ENCODE results near the gene TEAD2. TPM values are rescaled to one million over a fixed set of nuclear protein-coding genes. Genes with fewer than 3 reads are reported as not detected.
A peak's percentile ranks its signal among the peaks of the same experiment; 100 is the strongest.

TEAD2 gene
- total RNA-seq, 1 donor from 2014 or later: 58.2 TPM

DNA sequence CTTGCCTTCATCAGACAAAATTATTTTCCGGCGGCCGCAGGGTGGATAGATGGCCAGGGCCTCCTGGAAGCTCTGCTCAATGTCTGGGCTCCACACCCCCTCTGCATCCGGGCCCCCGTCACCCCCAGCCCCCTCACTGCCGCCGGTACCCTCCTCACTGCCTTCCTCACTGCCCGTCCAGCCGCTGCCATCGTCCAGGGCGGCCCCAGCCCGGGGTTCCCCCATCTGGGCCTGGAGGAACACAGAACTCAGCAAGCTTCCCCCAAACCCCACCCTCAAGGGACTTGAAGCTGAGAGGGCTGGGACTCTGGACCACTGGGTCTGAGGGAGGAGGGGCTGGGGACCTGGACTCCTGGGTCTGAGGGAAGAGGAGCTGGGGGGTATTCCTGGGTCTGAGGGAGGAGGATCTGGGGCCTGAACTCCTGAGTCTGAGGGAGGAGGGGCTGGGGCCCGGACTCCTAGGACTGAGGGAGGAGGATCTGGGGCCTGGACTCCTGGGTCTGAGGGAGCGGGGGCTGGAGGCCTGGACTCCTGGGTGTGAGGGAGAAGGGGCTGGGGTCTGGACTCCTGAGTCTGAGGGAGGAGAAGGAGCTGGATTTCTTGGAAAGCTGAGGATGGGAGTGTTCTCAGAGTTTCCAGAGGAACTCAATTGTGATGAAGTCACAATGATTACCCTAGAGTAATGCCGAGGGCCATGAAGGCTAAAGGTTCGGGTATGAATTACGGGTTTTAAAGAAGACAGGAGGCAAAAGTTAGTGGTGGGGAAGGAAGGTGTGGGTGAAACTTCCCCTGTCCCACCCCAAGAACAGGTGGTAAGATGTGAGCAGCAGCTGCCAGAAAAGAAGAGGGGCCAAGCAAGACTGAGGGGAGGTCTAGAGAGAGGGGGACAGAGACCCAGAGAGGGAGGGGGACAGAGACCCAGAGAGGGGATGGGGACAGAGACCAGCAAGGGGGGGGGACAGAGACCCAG lies 2.1 kb downstream of the TEAD2 start:
- TF ChIP-seq EZH2 (IDR thresholded peaks at IDR 0.05; ENCODE audit: insufficient read depth, low read length): no peak
- TF ChIP-seq, protein P1, sequence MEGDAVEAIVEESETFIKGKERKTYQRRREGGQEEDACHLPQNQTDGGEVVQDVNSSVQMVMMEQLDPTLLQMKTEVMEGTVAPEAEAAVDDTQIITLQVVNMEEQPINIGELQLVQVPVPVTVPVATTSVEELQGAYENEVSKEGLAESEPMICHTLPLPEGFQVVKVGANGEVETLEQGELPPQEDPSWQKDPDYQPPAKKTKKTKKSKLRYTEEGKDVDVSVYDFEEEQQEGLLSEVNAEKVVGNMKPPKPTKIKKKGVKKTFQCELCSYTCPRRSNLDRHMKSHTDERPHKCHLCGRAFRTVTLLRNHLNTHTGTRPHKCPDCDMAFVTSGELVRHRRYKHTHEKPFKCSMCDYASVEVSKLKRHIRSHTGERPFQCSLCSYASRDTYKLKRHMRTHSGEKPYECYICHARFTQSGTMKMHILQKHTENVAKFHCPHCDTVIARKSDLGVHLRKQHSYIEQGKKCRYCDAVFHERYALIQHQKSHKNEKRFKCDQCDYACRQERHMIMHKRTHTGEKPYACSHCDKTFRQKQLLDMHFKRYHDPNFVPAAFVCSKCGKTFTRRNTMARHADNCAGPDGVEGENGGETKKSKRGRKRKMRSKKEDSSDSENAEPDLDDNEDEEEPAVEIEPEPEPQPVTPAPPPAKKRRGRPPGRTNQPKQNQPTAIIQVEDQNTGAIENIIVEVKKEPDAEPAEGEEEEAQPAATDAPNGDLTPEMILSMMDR (IDR thresholded peaks at IDR 0.05; ENCODE audit: insufficient read depth, low read depth, low read length): no peak
- Mint-ChIP-seq H3K4me1 (ENCODE audit: low read depth, unreplicated experiment) (peaks cover 14% of the 10 kb centered on the region), H3K36me3 (ENCODE audit: low read depth, unreplicated experiment) (peaks cover 14% of the 10 kb centered on the region), H3K27ac (ENCODE audit: unreplicated experiment) (peak overlapping the region; percentile 87), H3K4me3 (ENCODE audit: unreplicated experiment) (no peak overlapping the region), H3K9me3 (ENCODE audit: unreplicated experiment) (no peaks in the 10 kb centered on the region), H3K27me3 (ENCODE audit: low read depth, unreplicated experiment) (peaks cover under 1% of the 10 kb centered on the region)
- Histone ChIP-seq H4K20me1 (ENCODE audit: insufficient read depth, low read length) (peaks cover 24% of the 10 kb centered on the region), H3K79me2 (ENCODE audit: insufficient read depth, low read length) (peaks cover 55% of the 10 kb centered on the region), H3K36me3 (ENCODE audit: insufficient read depth, low read length) (peaks cover 8% of the 10 kb centered on the region), H3K4me3 (ENCODE audit: insufficient read depth, low read depth, low read length) (no peak overlapping the region), H3K4me1 (ENCODE audit: insufficient read depth, low read length) (peaks cover 21% of the 10 kb centered on the region), H3K27me3 (ENCODE audit: insufficient read depth, low read length) (no peaks in the 10 kb centered on the region), H3K9ac (ENCODE audit: low read length) (peak overlapping the region; percentile 98), H3K9me3 (ENCODE audit: insufficient read depth, low read depth, low read length) (no peaks in the 10 kb centered on the region), H3K4me2 (ENCODE audit: low read length) (peak overlapping the region; percentile 93), H2AFZ (ENCODE audit: low read depth, low read length) (no peak overlapping the region), H3K27ac (ENCODE audit: low read depth, low read length) (no peak overlapping the region)
- no peak for FAIRE-seq
- DNase-seq (ENCODE audit: low read depth): no peak

DNA sequence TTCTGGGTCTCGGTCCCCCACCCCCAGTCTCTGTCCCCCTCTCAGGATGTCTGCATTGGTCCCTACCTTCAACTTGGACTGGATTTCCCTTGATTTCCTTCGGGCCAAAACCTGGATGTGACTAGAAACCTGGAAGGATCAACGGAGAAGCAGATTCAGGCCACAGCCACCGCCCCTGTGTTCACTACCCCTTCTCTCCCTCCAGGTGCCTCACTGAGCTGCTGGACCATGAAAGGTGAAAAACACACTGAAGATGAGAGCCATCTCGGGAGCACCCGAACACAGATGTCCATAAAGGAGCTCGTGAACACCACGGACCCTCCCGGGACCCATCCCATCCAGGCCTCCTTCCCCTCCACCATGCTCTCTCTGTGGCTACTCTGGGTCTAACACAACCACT lies 5.0 kb downstream of the TEAD2 start:
- Histone ChIP-seq H3K36me3 (ENCODE audit: insufficient read depth, low read length) (peaks cover 17% of the 10 kb centered on the region), H3K4me1 (ENCODE audit: insufficient read depth, low read length) (peaks cover 13% of the 10 kb centered on the region), H3K4me3 (ENCODE audit: insufficient read depth, low read depth, low read length) (no peak overlapping the region), H2AFZ (ENCODE audit: low read depth, low read length) (no peak overlapping the region), H3K27me3 (ENCODE audit: insufficient read depth, low read length) (no peaks in the 10 kb centered on the region), H3K79me2 (ENCODE audit: insufficient read depth, low read length) (peaks cover 51% of the 10 kb centered on the region), H3K9me3 (ENCODE audit: insufficient read depth, low read depth, low read length) (no peaks in the 10 kb centered on the region), H3K4me2 (ENCODE audit: low read length) (no peak overlapping the region), H3K9ac (ENCODE audit: low read length) (no peak overlapping the region), H3K27ac (ENCODE audit: low read depth, low read length) (no peak overlapping the region), H4K20me1 (ENCODE audit: insufficient read depth, low read length) (peaks cover 42% of the 10 kb centered on the region)
- Mint-ChIP-seq H3K9me3 (ENCODE audit: unreplicated experiment) (no peaks in the 10 kb centered on the region), H3K27ac (ENCODE audit: unreplicated experiment) (no peak overlapping the region), H3K27me3 (ENCODE audit: low read depth, unreplicated experiment) (no peaks in the 10 kb centered on the region), H3K36me3 (ENCODE audit: low read depth, unreplicated experiment) (peaks cover 20% of the 10 kb centered on the region), H3K4me1 (ENCODE audit: low read depth, unreplicated experiment) (peaks cover 14% of the 10 kb centered on the region), H3K4me3 (ENCODE audit: unreplicated experiment) (peak overlapping the region; percentile 16)
- TF ChIP-seq, protein P1 (IDR thresholded peaks at IDR 0.05; ENCODE audit: insufficient read depth, low read depth, low read length): no peak
- no peak for TF ChIP-seq EZH2 (IDR thresholded peaks at IDR 0.05; ENCODE audit: insufficient read depth, low read length)
- DNase-seq (ENCODE audit: low read depth) (no peak), FAIRE-seq (no peak)

DNA sequence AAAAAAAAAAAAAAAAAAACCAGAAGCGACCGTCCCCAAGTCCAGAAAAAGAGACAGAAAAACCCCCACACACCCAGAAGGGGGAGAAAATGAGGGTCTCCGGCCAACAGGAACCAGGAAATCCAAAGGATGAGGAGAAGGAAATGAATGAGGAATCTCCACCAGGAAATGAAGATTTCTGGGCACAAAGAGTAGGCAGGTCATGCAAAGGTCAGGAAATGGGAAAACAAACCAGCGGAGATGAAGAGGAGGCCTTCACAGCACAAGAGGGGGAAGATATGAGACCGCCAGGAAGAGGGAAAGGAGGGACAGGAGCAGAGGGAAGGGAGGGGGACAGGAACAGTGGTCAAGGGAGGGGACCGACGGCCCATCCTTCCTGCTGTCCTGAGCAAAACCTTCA lies 5.8 kb downstream of the TEAD2 start:
- Mint-ChIP-seq H3K4me3 (ENCODE audit: unreplicated experiment) (no peak overlapping the region), H3K9me3 (ENCODE audit: unreplicated experiment) (no peaks in the 10 kb centered on the region), H3K27ac (ENCODE audit: unreplicated experiment) (no peak overlapping the region), H3K4me1 (ENCODE audit: low read depth, unreplicated experiment) (peaks cover 14% of the 10 kb centered on the region), H3K27me3 (ENCODE audit: low read depth, unreplicated experiment) (no peaks in the 10 kb centered on the region), H3K36me3 (ENCODE audit: low read depth, unreplicated experiment) (peaks cover 25% of the 10 kb centered on the region)
- Histone ChIP-seq H3K4me3 (ENCODE audit: insufficient read depth, low read depth, low read length) (no peak overlapping the region), H3K79me2 (ENCODE audit: insufficient read depth, low read length) (peaks cover 43% of the 10 kb centered on the region), H3K27ac (ENCODE audit: low read depth, low read length) (no peak overlapping the region), H3K9ac (ENCODE audit: low read length) (no peak overlapping the region), H3K4me2 (ENCODE audit: low read length) (peak overlapping the region; percentile 37), H3K4me1 (ENCODE audit: insufficient read depth, low read length) (peaks cover 13% of the 10 kb centered on the region), H3K36me3 (ENCODE audit: insufficient read depth, low read length) (peaks cover 17% of the 10 kb centered on the region), H4K20me1 (ENCODE audit: insufficient read depth, low read length) (peaks cover 43% of the 10 kb centered on the region), H3K27me3 (ENCODE audit: insufficient read depth, low read length) (no peaks in the 10 kb centered on the region), H2AFZ (ENCODE audit: low read depth, low read length) (no peak overlapping the region), H3K9me3 (ENCODE audit: insufficient read depth, low read depth, low read length) (no peaks in the 10 kb centered on the region)
- DNase-seq (ENCODE audit: low read depth): no peak
- FAIRE-seq: no peak
- no peak for TF ChIP-seq EZH2 (IDR thresholded peaks at IDR 0.05; ENCODE audit: insufficient read depth, low read length)
- TF ChIP-seq, protein P1 (IDR thresholded peaks at IDR 0.05; ENCODE audit: insufficient read depth, low read depth, low read length): no peak
